Midbrain (tissue), 1 donor: ENCODE data around the gene USP12.

ENCODE experiments used
- DNase-seq: peaks from one replicate; lab custom pipeline; 2025; lab: John Stamatoyannopoulos, UW

The USP12 gene

DNA sequence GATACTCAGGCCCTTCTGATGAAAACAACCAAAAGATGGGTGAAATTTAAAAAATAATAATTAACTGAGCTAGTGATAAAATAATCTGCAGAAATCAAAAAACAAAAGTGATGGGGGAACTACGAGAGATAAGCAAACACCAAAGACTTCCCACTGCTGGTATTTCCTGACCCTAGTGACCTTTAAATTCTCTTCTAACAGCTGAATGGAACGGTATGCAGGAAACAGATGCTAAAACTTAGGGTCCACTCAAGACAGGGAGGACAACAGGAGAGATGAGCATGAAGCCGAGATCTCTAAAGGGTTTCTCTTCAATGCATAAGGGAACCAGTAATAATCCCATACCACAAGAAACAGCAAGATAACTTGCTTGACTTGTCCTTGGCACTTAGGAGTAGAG is 50.8 kb downstream of the USP12 start:
- no peak for DNase-seq

- DNase-seq: no peak
Measured at GRCh38 chr13:27120011-27120410, 51.6 kb downstream of the USP12 start.

DNA sequence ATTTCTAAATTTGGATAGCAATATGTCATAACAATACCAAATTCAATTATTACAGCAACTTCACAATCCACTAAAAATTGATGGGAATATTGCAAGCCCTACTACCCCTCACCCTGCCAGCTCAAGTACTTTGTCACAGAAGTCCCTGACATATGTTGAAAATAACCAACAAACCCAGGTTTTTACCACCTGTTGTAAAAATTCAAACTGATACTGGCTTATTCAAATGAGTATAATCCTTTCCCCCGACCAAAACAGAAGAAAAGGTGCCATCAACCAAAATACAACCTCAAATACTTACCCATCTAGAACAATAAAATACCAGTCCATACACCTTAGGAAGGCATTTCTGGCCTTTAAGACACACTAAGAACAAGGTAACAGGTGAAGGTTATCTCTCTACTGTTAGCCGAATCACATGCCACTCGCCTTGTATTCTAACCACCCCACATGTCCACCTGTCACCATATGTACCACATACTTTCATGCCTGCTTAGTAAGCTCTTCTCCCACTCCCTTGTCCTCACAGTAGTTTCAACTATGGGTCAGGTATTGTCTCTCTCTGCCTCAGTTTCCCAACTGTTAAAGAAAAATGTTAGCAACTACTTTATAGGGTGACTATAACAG is 53.1 kb downstream of the USP12 start:
- no peak for DNase-seq

DNA sequence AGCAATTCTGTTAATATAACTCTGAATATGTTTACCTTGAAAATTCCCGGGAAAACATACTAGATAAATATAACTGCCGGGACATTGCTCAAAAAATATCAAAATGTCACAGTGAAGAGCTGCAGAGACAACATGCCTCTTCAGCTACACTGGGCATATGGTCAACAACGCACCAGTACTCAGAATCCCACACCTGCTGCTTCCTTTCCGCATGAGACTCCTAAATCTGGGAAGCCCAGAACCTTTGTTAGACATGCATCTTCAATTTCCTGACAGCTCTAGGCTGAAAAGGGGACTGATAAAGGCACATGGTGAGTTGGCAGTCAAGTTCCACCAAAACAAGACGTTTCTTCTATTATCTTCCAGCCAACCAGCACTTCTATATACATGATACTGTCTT is 53.7 kb downstream of the USP12 start:
- DNase-seq: no peak

DNA sequence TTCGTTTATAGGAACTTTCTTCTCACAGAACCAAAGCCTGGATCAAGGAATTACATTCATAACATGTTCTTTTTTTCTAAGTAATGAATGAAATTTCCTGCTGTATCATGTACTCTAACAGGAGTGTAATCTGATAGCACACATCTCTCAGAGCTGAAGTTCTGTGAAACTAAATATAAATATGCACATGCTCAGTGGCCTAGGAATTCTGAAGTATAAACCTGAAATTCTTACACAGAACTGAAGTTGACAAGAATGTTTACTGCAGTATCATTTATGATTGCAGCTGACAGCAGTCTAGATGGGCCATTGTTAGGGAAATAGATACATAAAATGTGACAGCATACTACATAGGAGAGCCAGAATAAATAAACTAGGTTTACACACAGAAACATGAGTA is 54.5 kb downstream of the USP12 start:
- DNase-seq: no peak

- no peak for DNase-seq
Measured at GRCh38 chr13:27113436-27113835, 58.2 kb downstream of the USP12 start.

- no peak for DNase-seq
Measured at GRCh38 chr13:27112006-27112405, 59.6 kb downstream of the USP12 start.

GRCh38 chr13:27110056-27110746 is 61.4 kb downstream of the USP12 start:
- DNase-seq: no peak

GRCh38 chr13:27106144-27106543 is 65.5 kb downstream of the USP12 start:
- DNase-seq: no peak

GRCh38 chr13:27104606-27105005 is 67.0 kb downstream of the USP12 start:
- no peak for DNase-seq

- DNase-seq: no peak
Measured at GRCh38 chr13:27101847-27102246, 69.8 kb downstream of the USP12 start.

GRCh38 chr13:27101289-27101688 is 70.3 kb downstream of the USP12 start:
- DNase-seq: no peak

GRCh38 chr13:27097691-27098090 is 73.9 kb downstream of the USP12 start:
- no peak for DNase-seq

DNA sequence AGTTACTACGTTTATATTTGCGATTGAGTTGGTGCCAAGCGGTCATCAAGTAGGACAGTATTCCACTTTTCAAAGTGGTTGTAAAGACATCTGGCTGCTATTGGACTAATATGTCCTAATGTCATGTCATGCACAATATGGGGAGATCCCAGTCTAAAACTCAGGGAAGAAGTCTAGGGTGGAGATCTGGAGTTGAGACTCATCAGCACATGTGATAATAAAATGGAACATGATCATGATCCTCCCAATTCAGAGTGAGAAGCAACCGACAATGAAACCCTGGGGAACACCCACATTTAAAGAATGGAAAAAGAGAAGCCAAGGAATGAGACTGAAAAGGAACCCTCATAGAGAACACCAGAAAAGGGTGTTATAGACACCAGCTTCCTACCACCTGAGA is 80.2 kb downstream of the USP12 start:
- DNase-seq: no peak

GRCh38 chr13:27088619-27089018 is 83.0 kb downstream of the USP12 start:
- no peak for DNase-seq

GRCh38 chr13:27086599-27087265 is 84.9 kb downstream of the USP12 start:
- no peak for DNase-seq

GRCh38 chr13:27083183-27083582 is 88.4 kb downstream of the USP12 start:
- DNase-seq: no peak

DNA sequence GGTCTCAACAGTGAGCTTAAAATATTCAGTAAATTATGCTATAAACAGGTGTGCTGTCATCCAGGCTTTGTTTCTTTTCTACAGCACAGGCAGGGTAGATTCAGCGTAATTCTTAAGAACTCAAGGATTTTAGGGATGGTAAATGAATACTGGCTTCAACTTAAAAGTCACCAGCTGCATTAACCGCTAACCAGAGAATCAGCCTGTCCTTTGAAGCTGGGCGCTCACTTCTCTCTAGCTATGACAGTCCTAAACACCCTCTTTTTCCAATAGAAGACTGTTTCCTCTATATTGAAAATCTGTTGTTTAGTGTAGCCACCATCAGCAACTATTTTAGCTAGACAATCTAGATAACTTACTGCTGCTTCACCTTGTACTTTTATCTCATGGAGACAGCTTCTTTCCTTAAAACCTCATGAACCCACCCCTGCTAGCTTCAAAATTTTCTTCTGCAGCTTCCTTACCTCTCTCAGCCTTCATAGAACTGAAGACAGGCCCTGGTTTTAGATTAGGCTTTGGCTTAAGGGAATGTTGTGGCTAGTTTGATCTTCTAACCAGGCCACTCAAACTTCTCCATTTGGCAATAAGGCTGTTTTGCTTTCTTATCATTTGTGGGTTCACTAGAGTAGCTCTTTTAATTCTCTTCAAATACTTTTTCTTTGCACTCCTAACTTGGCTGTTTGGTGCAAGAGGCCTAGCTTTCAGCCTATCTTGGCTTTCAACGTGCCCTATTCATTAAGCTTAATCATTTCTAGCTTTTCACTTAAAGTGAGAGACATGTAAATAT is 89.5 kb downstream of the USP12 start:
- no peak for DNase-seq

DNA sequence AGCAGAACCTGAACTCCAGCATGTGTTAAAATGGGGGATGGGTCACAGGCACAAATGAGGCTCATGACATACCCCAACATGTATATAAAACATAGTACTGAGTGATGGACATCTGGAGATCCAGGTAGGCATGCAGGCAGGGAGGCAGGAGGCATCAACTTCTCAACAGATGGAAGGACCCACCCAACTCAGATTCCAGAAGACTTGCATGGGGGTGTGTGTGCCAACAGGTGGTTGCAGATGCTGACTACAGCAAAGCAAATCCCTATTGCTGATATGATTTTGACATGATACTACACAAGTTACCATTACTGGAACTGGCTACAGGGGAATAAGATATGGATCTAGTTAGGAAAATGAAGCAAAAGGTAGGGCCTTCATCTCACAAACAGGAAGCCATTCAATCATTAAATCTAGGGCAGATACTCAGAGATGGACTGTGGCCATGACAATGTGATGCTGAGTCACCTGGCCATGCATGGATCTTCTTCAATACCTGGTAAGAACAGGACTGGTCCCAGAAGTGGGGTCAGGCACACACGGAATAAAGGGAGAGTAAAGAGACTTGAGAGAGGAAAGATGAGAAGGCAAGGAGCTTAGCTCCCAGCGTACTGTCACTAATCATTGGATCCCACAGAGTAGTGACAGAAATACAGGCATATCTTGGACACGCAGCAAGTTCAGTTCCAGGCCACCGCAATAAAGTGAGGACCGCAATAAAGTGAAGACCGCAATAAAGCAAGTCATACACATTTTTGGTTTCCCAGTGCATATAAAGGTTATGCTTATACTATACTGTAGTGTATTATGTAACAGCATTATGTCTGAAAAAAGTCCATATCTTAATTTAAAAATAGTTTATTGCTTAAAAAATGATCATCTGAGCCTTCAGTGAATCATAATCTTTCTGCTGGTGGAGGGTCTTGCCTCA is 91.3 kb downstream of the USP12 start:
- no peak for DNase-seq

- no peak for DNase-seq
Measured at GRCh38 chr13:27079421-27079958, 92.1 kb downstream of the USP12 start.

DNA sequence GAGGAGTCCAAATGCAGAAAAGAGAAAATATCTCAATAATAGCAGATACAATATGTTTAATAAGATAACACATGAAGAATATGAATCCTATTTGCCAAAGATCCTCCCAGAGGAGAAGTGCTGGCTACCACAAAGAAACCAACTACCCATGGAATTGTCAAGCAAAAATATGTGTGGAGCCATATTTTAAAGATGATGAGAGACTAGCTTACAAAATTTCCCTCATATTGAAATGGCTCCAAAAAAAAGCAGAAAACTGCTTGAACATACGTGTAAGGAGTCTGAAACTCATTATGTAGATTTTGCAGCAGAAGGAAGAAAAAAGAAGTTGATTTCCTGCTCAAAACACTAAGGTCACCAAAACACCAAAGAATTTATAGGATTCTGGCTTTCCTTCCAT is 94.2 kb downstream of the USP12 start:
- DNase-seq: no peak
